Measurements from ENCODE around the gene HDAC1. TPM values are rescaled to one million over a fixed set of nuclear protein-coding genes. Genes with fewer than 3 reads are reported as not detected.
"Not testable (repeated sequence)": the region's sequence is repeated elsewhere in the genome, so short reads cannot be mapped to it uniquely, and the experiment has no call there.

The HDAC1 gene
- total RNA-seq, 1 experiment from 2014 or later = 171 TPM

DNA sequence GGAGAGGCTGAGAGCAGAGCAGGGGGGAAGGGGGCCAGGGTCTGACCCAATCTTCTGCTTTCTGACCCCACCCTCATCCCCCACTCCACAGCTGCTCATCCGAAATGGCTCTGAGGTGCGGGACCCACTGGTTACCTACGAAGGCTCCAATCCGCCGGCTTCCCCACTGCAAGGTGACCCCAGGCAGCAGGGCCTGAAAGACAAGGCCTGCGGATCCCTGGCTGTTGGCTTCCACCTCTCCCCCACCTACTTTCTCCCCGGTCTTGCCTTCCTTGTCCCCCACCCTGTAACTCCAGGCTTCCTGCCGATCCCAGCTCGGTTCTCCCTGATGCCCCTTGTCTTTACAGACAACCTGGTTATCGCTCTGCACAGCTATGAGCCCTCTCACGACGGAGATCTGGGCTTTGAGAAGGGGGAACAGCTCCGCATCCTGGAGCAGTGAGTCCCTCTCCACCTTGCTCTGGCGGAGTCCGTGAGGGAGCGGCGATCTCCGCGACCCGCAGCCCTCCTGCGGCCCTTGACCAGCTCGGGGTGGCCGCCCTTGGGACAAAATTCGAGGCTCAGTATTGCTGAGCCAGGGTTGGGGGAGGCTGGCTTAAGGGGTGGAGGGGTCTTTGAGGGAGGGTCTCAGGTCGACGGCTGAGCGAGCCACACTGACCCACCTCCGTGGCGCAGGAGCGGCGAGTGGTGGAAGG is 17.1 kb upstream of the HDAC1 start:
- no peak for DNase-seq (ENCODE audit: low read depth)

DNA sequence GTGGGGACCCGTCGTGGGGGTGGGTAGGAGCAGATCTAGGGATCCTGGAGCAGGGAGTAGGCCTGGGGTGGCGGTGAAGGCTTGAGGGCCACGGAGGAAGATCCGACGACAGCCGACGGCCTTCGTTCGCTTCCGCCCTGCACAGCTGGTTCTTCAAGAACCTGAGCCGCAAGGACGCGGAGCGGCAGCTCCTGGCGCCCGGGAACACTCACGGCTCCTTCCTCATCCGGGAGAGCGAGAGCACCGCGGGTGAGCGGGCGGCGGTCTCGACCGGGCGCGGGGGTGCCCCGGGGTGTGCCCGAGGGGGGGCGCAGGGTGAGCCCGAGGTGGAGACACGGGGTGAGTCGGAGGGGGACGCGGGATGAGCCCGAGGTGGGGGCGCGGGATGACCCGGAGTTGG is 16.5 kb upstream of the HDAC1 start:
- DNase-seq (ENCODE audit: low read depth) = no peak

DNA sequence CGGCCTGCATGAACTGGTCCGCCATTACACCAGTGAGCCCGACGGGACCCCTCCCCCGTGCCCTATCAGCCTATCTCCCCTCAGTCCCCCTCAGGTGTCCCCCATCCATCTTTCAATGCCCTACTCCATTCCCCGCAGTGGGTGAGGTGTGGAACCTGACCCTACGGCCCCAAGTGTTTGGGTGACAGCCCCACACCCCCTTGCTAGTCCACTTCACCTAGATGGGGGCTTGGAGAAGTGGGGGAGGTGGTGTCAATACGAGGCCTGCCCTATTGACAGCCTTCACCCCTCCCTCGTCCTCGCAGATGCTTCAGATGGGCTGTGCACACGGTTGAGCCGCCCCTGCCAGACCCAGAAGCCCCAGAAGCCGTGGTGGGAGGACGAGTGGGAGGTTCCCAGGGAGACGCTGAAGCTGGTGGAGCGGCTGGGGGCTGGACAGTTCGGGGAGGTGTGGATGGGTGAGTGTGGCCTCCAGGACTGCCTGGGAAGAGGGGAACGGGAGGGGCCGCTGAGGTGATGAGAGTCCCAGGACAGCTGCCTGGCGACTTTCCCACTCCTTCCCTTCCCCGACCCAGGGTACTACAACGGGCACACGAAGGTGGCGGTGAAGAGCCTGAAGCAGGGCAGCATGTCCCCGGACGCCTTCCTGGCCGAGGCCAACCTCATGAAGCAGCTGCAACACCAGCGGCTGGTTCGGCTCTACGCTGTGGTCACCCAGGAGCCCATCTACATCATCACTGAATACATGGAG is 15.7 kb upstream of the HDAC1 start:
- no peak for DNase-seq (ENCODE audit: low read depth)

DNA sequence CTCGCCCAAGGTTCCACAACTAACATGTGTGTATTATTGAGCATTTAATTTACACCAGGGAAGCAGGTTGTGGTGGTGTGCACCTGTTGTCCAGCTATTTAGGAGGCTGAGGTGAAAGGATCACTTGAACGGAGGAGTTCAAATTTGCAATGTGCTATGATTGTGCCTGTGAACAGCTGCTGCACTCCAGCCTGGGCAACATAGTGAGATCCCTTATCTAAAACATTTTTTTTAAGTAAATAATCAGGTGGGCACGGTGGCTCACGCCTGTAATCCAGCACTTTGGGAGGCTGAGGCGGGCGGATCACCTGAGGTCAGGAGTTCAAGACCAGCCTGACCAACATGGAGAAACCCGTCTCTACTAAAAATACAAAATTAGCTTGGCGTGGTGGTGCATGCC is 7.1 kb upstream of the HDAC1 start:
- not testable (repeated sequence) for DNase-seq (ENCODE audit: low read depth)

DNA sequence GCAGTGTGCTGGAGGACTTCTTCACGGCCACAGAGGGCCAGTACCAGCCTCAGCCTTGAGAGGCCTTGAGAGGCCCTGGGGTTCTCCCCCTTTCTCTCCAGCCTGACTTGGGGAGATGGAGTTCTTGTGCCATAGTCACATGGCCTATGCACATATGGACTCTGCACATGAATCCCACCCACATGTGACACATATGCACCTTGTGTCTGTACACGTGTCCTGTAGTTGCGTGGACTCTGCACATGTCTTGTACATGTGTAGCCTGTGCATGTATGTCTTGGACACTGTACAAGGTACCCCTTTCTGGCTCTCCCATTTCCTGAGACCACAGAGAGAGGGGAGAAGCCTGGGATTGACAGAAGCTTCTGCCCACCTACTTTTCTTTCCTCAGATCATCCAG is 6.2 kb upstream of the HDAC1 start:
- DNase-seq (ENCODE audit: low read depth) = no peak

DNA sequence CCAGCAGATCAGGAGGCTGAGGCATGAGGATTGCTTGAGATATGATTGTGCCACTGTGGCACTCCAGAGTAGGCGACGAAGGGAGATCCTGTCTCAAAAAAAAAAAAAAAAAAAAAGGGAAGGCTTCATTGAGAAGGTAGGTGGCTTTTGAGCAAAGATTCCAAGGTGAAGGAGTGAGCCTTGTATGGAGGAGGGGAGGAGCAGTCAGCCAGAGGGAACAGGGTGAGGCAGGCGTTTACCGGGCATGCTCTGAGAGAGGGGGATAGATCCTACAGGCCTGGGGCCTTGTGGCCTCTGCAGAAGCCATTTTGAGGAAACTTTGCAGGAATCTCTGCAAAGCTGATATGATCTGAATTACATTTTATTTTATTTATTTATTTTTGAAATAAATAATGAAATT is 5.1 kb upstream of the HDAC1 start:
- DNase-seq (ENCODE audit: low read depth) = no peak

DNA sequence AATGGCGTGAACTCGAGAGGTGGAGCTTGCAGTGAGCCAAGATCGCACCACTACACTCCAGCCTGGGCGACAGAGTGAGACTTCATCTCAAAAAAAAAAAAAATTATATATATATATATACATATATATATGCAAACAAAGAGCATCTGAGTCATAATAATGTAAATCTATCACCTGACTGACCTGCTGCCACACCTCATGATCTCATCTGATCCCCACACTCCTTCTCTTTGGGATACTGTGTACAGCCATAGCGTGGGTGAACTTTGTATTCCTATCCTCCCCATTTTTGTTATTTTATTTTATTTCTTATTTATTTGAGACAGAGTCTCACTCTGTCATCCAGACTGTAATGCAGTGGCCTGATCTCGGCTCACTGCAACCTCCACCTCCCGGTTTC is 2.6 kb upstream of the HDAC1 start:
- no peak for DNase-seq (ENCODE audit: low read depth)

DNA sequence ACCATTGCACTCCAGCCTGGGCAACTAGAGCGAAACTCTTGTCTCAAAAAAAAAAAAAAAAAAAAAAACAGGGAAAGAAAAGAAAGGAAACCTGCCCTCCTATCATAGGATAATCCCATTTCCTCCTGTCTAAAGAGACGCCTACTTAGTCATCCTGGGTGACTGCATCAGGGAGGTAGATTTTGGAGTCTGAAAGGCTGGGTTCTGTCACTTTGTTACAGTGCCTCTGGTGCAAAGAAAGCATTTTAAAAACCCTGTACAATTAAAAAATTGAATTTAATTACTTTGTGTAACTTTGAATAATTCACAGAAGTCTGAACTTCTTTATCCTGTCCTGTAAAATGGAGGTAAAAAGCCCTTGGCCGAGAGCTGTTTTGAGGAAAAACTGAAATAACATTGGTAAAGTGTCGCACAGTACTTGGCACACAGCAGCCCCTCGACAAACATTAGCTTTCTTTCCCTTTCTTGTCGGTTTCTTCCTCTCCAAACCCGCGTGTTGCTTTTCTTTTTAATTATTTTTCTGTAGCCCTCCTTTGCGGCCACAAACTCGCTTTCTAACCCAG is 657 bp upstream of the HDAC1 start:
- DNase-seq (ENCODE audit: low read depth) = peak; percentile 88

DNA sequence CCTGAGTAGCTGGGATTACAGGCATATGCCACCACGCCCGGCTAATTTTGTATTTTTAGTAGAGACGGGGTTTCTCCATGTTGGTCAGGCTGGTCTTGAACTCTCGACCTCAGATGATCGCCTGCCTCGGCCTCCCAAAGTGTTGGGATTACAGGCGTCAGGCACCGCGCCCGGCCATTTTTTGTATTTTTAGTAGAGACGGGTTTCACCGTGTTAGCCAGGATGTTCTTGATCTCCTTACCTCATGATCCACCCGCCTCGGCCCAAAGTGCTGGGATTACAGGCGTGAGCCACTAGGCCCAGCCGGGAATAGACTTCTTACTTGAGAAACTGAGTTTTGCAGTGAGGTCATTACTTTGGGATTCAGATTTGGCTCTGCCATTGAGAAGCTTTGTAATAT is 6.3 kb downstream of the HDAC1 start:
- not testable (repeated sequence) for DNase-seq (ENCODE audit: low read depth)

DNA sequence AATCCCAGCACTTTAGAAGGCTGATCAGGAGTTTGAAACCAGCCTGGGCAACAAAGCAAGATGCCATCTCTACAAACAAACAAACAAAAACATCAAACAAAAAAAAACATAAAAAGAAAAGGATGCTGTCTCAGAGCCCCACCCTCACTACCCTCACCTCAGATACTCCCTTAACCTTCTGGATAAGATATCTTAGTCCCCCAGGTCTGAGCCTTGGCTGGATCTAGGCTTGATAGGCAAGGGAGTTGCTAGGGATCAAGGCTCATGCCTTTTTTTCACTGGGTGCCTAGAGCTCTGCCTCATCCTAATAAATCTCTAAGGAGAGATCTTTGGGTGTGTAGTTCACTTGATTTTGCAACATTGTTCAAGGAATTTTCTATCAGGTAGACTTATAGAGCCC is 7.4 kb downstream of the HDAC1 start:
- DNase-seq (ENCODE audit: low read depth) = no peak

DNA sequence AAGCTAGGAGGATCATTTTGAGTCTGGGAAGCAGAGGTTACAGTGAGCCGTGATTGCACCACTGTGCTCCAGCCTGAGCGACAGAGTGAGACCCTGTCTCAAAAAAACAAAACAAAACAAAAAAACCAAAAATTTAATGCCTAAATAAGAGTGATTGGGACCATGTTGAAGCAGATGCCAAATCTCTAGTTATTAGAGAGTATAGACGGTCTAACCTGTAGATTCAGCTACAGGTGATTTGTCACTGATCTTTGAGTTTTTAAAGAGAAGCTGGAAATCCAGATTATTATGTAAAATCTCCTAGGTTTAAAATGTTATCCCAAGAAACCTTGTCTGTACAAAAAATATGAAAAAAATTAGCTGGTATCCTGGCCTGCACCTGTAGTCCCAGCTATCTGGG is 11.5 kb downstream of the HDAC1 start:
- DNase-seq (ENCODE audit: low read depth) = no peak

DNA sequence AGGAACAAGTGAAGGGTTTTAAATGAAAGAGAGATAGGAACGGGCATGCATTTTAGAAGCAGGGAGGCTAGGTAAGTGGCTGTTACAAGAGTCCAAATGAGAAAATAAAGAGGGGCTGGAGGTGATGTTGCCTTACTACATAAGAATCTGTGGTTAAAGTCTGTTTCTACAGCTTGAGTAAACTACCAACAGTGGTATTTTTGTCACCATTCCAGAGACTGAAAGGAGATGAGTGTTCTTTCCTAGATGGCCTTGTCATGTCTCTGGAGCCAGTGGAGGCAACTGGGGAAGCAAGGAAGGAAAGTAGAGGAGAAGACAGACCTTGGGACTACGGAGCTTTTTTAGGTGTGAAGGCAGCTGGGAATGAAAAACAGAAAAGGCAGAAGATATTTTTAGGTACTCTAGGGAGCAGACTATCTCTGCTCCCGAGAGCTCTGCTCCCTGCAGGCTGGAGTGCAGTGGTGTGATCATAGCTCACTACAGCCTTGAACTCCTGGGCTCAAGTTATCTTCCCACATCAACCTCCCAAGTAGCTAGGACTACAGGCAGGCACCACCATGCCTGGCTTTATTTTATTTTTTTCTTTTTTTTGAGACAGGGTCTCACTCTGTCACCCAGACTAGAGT is 12.2 kb downstream of the HDAC1 start:
- peak; percentile 39 for DNase-seq (ENCODE audit: low read depth)

DNA sequence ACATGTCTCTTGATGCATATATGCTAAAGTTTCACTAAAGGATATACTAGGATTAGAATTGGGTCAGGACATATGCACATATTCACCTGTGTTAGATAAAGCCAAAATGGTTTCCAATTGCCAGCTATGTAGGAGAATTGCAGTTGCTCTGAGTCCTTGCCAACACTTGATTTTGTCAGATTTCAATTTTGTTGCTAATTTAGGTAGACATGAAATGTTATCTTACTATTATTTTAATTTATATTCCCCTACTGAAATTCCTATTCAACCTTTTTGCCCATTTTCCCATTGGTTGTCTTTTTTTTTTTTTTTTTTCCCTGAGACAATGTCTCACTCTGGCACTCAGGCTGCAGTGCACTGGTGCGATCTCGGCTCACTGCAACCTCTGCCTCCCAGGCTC is 13.4 kb downstream of the HDAC1 start:
- no peak for DNase-seq (ENCODE audit: low read depth)

DNA sequence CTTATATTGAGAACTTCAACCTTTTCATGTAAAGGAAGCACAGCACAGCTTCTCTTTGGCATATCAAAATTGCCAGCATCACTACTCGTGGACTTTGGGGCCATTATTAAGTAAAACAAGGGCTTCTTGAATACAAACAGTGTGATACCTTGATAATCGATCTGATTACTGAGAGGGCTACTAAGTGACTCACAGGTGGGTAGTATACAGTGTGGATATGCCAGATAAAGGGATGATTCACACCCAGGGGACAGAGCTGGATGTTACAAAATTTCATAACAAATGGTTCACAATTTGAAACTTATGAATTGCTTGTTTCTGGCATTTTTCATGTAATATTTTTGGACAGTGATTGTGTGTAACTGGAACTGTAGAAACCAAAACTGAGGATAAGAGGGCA is 15.4 kb downstream of the HDAC1 start:
- DNase-seq (ENCODE audit: low read depth) = peak; percentile 23

DNA sequence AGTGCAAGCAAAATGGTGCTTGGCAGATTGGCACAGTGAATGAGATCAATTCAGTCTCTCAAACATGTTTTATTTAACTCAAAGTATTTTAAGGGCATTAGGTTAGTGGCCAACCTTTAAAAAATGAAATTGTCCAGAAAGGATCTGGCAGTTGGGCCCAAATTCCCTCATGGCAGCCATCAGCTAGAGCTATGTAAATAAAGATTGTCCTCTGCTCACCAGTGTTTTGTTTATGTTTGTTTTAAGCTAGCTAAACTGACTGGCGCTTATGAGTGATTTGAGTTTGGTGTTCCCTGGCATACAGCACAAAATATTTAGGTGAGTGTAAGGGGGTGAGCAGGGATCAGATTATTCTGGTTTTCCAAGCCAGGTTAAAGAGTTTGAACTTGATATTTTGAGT is 18.1 kb downstream of the HDAC1 start:
- DNase-seq (ENCODE audit: low read depth) = no peak

DNA sequence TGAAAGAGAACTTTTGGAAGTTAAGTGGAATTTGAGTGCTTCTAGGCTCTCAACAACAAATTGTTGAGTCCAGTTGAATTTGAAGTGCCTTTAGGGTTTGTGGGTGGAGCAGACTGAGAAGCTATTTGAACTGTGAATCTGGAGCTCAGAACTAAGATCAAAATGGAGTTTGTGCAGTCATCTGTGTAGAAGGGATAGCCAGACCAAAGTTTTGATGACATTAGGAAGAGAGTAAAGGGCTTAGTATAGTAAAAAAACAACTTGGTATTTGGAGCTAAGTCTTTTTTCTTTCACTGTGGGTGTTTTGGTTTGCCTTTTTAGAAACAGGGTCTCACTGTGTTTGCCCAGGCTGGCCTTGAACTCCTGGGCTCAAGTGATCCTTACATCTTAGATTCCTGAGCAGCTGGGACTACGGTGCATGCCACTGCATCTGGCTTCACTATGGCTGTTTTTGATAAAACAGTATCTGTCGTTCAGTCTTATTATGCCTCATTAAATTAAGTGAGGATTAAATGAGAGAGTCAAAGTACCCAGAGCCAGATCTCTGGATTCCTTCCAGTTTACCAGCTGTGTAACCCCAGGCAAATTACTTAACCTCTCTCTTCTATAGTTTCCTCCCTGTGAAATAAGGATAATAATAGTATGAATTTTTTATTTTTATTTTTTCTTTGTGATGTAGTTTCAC is 20.0 kb downstream of the HDAC1 start:
- no peak for DNase-seq (ENCODE audit: low read depth)

DNA sequence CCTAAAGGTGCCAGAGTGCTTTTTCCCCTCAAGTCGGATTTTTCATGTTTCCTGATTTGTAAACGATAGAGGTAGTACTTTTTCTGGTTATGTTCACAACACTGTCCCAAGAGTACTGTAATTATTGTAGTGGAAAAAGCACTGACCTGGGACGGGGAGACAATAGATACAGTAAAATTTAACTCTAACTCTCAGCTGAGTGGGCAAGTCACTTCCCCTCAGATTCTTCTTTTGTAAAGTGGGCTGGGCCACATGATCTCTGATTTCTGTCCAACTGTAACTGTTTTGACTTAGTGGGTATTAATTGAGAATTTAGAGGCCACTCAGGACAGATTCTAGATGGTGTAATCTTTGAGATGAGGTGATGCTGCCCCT is 25.0 kb downstream of the HDAC1 start:
- no peak for DNase-seq (ENCODE audit: low read depth)

DNA sequence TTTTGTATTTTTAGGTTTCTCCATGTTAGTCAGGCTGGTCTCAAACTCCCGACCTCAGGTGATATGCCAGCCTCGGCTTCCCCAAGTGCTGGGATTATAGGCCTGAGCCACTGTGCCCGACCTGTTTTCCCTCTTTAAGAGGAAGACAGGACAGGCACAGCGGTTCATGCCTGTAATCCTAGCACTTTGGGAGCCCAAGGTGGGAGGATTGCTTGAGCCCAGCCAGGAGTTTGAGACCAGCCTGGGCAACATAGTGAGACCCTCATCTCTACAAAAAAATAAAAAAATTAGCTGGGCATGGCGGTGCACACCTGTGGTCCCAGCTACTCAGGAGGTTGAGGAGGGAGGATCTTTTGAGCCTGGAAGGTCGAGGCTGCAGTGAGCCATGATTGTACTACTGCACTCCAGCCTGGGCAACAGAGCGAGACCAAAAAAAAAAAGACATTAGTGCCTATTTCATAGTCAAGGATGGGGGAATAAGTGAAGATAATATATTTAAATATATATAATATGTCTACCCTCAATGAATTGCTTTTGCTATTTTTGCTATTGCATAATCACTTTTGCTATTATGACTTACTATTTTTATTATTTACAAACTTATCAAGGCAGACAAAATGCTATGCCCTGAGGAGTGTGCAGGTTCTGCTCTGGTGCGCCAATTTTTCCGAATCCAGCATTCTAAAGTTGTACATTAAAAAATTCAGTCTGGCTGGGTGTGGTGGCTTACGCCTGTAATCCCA is 26.4 kb downstream of the HDAC1 start:
- DNase-seq (ENCODE audit: low read depth) = no peak

DNA sequence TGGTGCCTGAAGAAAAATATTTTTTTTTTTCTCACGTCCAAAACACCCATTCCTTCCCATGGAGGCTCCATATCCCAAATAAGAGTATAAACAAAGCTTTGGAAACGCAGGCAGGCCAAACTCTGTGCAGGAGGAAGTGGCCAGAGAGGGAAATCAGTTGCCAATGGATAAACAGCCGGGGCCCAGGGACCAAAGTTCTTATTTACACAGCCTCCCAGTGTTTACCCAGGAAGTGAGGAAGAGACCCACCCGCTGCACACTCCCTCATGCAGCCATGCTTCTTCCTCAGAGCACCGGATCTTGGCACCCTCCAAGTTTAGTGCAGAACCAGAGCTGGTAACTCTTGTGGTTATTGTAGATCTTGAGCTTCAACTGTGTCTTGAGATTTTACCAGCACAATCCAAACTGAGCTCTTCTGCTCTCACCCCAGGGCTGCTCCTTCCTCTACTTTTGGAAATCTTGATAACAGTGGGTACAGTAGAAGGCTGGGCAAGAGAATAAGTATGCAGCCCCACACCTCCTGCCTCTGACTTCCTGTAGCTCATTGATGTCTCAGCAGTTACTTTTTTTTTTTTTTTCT is 29.9 kb downstream of the HDAC1 start:
- DNase-seq (ENCODE audit: low read depth) = no peak

DNA sequence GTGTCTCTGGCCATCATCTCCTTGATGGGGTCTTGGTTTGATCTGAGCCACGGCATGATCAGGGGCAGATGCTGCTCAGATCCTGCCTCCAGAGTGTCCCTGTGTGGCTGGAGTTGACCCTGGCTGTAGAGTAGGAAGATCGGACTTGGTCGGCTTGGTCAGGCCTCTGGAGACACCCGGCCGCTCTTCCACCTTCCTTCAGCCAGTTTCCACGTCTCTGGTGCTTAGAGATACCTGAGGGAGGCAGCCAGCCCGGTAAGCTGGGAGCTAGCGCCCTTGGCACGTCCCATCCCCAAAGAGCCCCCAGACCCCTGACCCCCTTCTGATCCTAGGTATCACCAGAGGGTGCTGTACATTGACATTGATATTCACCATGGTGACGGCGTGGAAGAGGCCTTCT is 35.3 kb downstream of the HDAC1 start:
- DNase-seq (ENCODE audit: low read depth) = no peak

DNA sequence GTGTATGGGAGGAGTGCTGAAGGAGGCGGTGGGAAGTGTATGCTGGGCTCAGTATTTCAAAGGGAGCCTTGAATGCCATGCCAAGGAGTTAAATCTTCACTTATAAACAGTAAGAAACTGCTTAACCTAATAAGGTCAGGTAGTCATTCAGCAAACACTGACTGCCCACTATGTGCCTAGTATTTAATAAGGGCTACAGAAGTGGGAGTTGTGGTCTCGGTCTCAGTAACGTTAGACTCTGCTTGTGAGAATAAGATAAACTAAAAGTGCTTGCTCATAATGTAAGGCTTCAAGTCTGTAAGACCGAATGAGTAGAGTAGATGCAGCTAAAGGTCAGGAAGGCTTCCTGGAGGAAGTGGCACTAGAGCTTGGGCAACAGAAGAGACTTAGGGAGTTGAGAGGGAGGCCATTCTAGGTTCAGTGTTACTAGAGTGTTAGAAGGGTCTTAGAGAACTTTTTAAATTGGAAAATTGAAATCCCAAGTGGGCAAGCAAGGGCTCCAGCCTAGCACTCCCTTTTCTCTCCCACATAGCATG is 38.1 kb downstream of the HDAC1 start:
- no peak for DNase-seq (ENCODE audit: low read depth)

Measured in M059J (cell line).